ENCODE measurements around the gene PLEKHA5.
"Not testable (repeated sequence)": the region's sequence is repeated elsewhere in the genome, so short reads cannot be mapped to it uniquely, and the experiment has no call there.

Gene PLEKHA5

DNA sequence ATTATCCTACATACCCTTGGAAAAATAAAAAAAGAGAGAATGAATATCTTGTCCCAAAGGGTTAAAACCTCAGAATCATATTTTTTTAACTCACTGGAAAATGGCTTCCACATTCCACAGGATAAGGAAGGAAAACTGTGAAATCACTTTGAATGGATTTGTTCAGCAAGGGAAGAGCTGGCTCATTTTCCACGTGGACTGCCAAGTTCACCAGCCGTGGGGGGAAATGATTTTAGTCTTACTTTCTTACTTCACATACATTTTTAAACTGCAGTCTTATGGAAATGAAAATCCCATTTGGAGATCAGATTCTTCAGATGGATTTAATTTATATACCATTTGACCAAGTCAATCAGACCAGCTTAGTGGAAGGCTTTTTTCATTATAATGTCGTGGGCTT lies 279.8 kb downstream of the PLEKHA5 start:
- DNase-seq, result no peak
- in situ Hi-C loops (cut with HindIII; ENCODE audit: low pct_ligation_motif_present, low pct_unique_long_range_greater_than_20kb, low sequenced_read_pairs), result no loop called here

DNA sequence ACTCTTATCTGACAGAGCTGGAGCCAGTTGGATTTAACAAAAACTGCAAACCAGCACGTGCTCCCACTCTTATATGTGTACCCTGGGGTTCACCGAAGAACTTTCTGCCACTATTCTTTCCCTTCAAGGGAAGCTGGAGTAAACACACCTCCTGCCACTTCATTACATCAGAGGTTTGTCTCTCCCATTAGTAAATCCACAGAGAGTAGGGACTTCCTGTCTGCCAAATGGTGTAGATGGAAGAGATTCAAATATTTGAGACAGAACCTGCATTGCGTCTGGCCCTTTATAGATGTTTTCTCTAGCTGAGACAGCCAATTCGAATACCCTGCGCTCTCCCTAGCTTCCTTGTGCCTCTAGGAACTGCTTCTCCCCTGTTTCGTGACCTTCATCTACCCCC lies 280.7 kb downstream of the PLEKHA5 start:
- in situ Hi-C loops (cut with HindIII; ENCODE audit: low pct_ligation_motif_present, low pct_unique_long_range_greater_than_20kb, low sequenced_read_pairs), result no loop called here
- DNase-seq, result no peak

DNA sequence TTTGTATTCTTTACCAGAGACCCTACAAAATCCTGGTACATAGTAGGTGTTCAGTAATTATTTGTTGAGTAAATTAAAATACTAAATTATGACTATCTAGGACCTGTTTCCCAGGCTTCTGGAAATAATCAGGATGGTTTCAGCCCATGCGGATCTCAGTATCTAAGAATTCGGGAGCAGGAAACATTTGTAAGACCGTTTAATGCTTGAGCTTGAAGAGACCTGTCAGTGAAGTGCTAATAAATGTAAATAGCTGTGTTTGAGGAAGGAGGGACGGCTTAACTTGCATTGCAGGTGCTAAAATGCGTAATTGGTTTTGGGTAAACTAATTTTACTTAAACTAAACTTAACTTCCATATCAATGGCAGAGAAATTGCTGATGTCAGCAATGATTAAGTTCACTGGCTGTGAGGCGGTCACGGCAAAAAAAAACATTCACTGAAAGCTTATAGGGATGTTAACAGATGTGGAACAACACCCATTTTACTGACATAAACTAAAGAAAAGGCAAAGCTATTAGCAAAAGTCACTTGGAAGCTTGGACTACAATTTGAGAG lies 281.2 kb downstream of the PLEKHA5 start:
- no peak for DNase-seq
- in situ Hi-C loops (cut with HindIII; ENCODE audit: low pct_ligation_motif_present, low pct_unique_long_range_greater_than_20kb, low sequenced_read_pairs), result no loop called here

DNA sequence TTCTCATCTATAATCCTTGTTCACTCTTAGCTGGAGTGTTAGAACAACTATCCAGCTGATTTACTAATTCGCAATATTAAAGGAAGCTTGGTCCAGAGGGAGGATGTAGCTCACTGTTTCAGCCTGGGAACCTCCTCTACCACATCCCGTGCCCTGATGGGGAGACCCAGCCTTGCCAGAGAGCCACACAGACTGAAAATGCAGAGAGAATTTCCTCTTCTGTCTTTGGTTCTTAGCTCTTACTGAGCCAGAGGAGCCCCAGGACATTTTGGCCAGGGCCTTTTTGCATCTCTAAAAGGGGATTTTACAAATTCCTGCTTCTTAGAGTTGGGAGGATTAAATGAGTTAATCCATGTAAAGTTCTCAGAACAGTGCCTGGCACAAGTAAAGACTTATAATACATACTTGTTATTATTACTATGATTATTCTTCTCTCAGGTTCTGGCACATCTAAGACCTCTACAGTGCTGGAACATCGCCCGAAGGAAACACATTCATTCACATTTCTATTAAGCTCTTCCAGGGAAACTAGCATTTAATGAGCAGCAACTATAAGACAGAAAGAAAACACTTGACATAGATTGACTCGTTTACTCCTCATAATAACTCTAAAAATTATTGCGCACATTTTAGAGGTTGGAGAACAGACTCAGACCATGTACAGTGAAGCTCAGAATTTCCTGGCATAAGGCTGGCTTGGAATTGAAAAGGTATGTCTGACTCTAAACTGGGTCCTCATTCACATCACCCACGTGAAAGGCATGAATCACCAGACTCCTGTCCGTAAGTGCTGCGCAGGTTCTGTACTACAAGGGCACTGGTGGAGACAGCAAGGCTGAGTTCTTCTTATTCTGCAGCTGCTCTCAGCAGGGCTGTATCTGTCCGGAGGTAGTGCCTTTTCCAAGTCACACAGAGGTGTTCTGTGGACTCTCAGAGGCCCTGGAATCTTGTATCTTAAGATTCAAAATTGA lies 282.0 kb downstream of the PLEKHA5 start:
- in situ Hi-C loops (cut with HindIII; ENCODE audit: low pct_ligation_motif_present, low pct_unique_long_range_greater_than_20kb, low sequenced_read_pairs), result no loop called here
- no peak for DNase-seq

DNA sequence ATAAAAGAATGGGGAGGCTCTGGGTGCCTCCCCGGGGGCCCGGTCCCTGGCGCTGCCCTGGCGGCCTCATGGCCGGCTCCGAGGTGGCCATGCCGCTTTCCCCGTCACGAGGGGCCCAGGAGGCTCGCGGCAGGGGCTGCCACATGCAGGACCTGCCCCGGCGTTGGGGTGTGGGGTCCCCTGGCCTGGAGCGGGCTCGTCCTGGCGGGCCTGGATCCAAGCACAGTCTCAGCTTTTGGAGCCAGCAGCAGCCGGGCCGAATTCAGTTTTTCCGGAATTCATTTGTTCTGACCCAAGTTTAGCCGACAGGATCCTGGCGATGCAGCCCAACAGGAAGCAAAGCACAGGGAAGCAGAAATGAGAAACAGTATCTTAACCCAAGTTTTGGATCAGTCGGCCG lies 283.3 kb downstream of the PLEKHA5 start:
- DNase-seq, result no peak
- in situ Hi-C loops (cut with HindIII; ENCODE audit: low pct_ligation_motif_present, low pct_unique_long_range_greater_than_20kb, low sequenced_read_pairs), result no loop called here

DNA sequence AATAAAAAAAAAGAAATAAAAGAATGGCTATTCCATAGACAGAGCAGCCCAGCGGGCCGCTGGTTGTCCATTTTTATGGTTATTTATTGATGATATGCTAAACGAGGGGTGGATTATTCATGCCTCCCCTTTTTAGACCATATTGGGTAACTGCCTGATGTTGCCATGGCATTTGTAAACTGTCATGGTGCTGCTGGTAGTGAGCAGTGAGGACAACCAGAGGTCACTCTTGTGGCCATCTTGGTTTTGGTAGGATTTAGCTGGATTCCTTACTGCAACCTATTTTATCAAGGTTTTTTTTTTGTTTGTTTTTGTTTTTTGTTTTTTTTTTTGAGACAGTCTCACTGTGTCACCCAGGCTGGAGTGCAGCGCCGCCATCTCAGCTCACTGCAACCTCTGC lies 284.0 kb downstream of the PLEKHA5 start:
- in situ Hi-C loops (cut with HindIII; ENCODE audit: low pct_ligation_motif_present, low pct_unique_long_range_greater_than_20kb, low sequenced_read_pairs); DNase-seq: not testable (repeated sequence)

DNA sequence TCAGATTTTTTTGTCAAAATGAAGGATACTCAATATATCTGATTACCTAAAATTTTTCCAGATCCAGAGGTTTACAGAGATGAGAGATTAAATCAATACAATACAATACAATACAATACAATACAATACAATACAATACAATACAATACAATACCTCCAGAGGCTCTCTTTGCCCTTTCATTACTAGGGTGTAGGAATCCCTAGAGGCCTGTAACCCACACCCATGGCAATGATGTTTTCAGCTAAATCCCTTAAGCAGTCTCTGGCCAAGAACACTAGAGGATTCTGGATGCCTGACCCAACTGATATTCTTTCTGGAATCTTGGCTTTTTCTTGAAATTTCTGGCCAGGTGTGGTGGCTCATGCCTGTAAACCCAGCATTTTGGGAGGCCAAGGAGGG lies 286.0 kb downstream of the PLEKHA5 start:
- DNase-seq, result no peak
- in situ Hi-C loops (cut with HindIII; ENCODE audit: low pct_ligation_motif_present, low pct_unique_long_range_greater_than_20kb, low sequenced_read_pairs), result no loop called here

DNA sequence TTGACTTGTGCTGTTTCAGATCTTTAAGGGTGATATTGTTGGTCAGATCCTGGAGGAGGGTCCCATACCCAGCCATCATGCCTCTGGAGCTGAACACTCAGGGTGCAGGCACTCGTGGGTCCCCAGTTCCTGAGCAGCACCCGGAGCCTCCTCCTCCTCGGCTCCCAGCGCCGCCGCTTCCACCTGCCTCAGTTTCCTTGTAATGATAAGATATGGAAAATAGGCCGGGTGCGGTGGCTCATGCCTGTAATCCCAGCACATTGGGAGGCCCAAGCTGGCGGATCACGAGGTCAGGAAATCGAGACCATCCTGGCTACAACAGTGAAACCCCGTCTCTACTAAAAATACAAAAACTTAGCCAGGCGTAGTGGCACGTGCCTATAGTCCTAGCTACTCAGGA lies 289.6 kb downstream of the PLEKHA5 start:
- no peak for DNase-seq
- in situ Hi-C loops (cut with HindIII; ENCODE audit: low pct_ligation_motif_present, low pct_unique_long_range_greater_than_20kb, low sequenced_read_pairs), result no loop called here

DNA sequence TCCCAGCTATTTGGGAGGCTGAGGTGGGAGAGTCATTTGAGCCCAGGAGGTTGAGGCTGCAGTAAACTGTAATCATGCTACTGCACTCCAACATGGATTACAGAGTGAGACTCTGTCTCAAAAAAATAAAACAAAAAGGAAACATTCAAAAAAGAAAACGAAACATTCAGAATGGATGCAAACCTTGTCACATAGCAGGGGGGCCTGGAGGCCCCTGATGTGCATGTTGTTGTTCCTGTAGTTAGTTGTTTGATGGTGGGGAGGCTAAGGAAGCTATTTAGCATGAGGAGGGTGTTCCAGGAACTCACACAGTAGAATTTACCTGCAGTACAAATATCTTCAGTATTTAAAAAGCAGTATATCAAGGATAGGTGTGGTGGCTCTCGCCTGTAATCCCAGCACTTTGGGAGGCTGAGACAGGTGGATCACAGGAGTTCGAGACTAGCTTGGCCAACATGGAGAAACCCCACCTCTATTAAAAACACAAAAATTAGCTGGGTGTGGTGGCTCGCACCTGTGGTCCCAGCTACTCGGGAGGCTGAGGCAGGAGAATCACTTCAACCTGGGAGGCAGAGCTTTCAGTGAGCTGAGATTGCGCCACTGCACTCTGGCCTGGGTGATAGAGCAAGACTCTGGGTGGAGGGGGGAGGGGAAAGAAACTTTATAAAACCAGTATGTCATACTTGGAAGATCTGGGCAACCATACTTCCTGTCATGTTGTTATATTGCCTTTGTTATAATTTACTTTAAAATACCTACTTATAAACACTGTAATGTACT lies 292.2 kb downstream of the PLEKHA5 start:
- in situ Hi-C loops (cut with HindIII; ENCODE audit: low pct_ligation_motif_present, low pct_unique_long_range_greater_than_20kb, low sequenced_read_pairs), result no loop called here
- DNase-seq, result no peak

DNA sequence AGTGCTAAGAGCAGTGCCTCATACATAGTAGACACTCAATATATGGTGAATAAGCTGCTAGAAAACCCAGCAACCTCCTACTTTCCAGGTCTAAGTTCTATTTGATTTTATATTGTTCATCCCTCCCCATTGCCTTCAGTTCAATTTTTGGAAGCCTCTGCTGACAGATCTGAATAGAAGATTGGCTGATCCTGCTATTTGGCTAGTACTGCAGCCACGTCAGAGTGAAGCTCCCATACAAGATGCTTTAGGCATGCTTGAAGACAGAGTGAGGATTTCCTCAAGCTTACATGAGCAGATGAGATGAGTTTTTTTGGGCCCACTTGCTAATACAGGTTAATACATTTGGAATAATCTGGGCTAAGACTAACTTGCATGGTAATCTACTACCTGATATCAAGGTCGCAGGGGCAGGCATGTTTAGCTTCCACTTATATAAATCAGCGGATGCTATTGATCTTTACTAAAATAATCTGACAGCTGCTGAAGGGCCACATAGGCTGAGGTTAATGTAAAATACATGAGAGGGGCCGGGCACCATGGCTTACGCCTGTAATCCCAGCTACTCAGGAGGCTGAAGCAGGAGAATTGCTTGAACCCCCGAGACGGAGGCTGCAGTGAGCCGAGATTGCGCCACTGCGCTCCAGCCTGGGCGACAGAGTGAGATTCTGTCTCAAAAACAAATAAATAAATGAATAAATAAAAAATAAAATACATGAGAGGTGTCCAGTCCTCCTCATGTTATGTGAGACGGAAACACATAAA lies 293.8 kb downstream of the PLEKHA5 start:
- no peak for DNase-seq
- in situ Hi-C loops (cut with HindIII; ENCODE audit: low pct_ligation_motif_present, low pct_unique_long_range_greater_than_20kb, low sequenced_read_pairs), result no loop called here

Data from ACHN (cell line).